ENCODE data around the gene RNF223.

DNA sequence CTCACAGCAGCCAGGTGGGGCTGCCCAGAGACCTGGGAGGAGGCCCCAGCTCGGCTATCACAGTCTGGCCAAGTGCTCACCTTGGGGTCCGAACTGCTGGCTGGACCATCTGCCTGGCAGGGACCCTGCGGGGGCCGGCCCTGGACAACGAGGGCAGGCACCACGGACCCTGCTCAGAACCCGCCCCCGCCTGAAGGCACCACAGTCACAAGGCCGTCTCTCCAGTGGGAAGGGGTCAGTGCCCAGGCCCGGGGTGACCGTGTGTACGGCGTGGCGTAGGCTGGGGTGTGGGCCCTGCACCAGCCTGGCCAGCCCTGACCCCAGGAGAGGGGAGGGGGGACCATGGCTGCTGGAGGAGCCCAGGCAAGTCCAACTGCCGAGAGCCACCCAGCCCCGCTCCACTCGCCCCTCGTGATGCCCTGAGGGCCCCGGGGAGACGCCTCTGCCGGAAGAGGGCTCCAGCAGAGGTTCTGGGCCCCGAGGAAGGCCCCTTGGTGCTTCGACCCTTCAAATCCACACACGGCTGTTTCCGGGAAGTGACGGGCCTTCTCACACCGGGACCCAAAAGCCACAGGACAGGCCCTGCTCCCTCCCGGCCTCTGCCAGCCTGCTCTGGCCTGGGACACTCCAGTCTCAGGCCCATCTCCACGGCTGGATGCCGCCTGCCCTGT, 11.2 kb upstream of the RNF223 start:
- TF ChIP-seq, protein P1, sequence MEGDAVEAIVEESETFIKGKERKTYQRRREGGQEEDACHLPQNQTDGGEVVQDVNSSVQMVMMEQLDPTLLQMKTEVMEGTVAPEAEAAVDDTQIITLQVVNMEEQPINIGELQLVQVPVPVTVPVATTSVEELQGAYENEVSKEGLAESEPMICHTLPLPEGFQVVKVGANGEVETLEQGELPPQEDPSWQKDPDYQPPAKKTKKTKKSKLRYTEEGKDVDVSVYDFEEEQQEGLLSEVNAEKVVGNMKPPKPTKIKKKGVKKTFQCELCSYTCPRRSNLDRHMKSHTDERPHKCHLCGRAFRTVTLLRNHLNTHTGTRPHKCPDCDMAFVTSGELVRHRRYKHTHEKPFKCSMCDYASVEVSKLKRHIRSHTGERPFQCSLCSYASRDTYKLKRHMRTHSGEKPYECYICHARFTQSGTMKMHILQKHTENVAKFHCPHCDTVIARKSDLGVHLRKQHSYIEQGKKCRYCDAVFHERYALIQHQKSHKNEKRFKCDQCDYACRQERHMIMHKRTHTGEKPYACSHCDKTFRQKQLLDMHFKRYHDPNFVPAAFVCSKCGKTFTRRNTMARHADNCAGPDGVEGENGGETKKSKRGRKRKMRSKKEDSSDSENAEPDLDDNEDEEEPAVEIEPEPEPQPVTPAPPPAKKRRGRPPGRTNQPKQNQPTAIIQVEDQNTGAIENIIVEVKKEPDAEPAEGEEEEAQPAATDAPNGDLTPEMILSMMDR (IDR thresholded peaks at IDR 0.05) = no peak
- TF ChIP-seq POLR2A (IDR thresholded peaks at IDR 0.05) = no peak

All from thyroid gland (tissue), 4 donors.